ENCODE measurements around the gene C1QTNF2. TPM values are rescaled to one million over a fixed set of nuclear protein-coding genes. Genes with fewer than 3 reads are reported as not detected.

Gene C1QTNF2
- total RNA-seq, 1 experiment from 2014 or later = 0.16 TPM

- Histone ChIP-seq H3K36me3 (ENCODE audit: control insufficient read depth, insufficient read depth, low read length) (no peaks in the 10 kb centered on the region), H3K4me1 (no peaks in the 10 kb centered on the region), H3K9me3 (no peaks in the 10 kb centered on the region), H3K4me3 (ENCODE audit: low read depth, low read length) (no peak overlapping the region), H3K27me3 (replicated peaks; ENCODE audit: control insufficient read depth, insufficient read depth, low read length) (no peaks in the 10 kb centered on the region)
- no peaks in the 10 kb centered on the region for H3K36me3 Mint-ChIP-seq (ENCODE audit: insufficient read depth, unreplicated experiment)
- no peaks in the 10 kb centered on the region for H3K27me3 Mint-ChIP-seq (ENCODE audit: insufficient read depth, unreplicated experiment)
- ChIA-PET CTCF (interaction anchor here (0.6 kb wide), 1 partner anchor 15 kb away, joined by 3 read pairs; no protein-coding TSS in a partner anchor), POLR2A (no interaction called here)
- no TSS peak for BruUV-seq (replicated peaks)
- no peak for DNase-seq
- intact Hi-C loops (cut with micrococcal nuclease; ENCODE audit: unreplicated experiment) = no loop called here
- no peak overlapping the region for H3K4me3 Mint-ChIP-seq (ENCODE audit: unreplicated experiment)
- TF ChIP-seq CTCF (IDR thresholded peaks at IDR 0.05; ENCODE audit: insufficient read depth in 1 of 2, low read depth in 1 of 2, low read length in 1 of 2, severe bottlenecking in 1 of 2, unreplicated experiment in 1 of 2) = peak in 1 of 2 experiments; percentile 5
- H3K9me3 Mint-ChIP-seq (ENCODE audit: unreplicated experiment) = no peaks in the 10 kb centered on the region
- H3K27ac Mint-ChIP-seq (ENCODE audit: unreplicated experiment) = no peak overlapping the region
- no peaks in the 10 kb centered on the region for H3K4me1 Mint-ChIP-seq (ENCODE audit: low read depth, unreplicated experiment)
Measured at GRCh38 chr5:160360310-160360709, 10.1 kb downstream of the C1QTNF2 start.

- no peak overlapping the region for H3K4me3 ChIP-seq (ENCODE audit: low read depth, low read length)
- no peaks in the 10 kb centered on the region for H3K9me3 ChIP-seq
- no peak overlapping the region for H3K27ac Mint-ChIP-seq (ENCODE audit: unreplicated experiment)
- H3K4me1 Mint-ChIP-seq (ENCODE audit: low read depth, unreplicated experiment) = no peaks in the 10 kb centered on the region
- no peaks in the 10 kb centered on the region for H3K27me3 ChIP-seq (replicated peaks; ENCODE audit: control insufficient read depth, insufficient read depth, low read length)
- H3K27me3 Mint-ChIP-seq (ENCODE audit: insufficient read depth, unreplicated experiment) = no peaks in the 10 kb centered on the region
- H3K36me3 Mint-ChIP-seq (ENCODE audit: insufficient read depth, unreplicated experiment) = no peaks in the 10 kb centered on the region
- ChIA-PET CTCF (interaction anchor here (0.6 kb wide), 1 partner anchor 15 kb away, joined by 3 read pairs; no protein-coding TSS in a partner anchor), POLR2A (no interaction called here)
- BruUV-seq (replicated peaks) = no TSS peak
- no peaks in the 10 kb centered on the region for H3K9me3 Mint-ChIP-seq (ENCODE audit: unreplicated experiment)
- H3K4me1 ChIP-seq = no peaks in the 10 kb centered on the region
- no peak for DNase-seq
- H3K36me3 ChIP-seq (ENCODE audit: control insufficient read depth, insufficient read depth, low read length) = no peaks in the 10 kb centered on the region
- H3K4me3 Mint-ChIP-seq (ENCODE audit: unreplicated experiment) = no peak overlapping the region
- TF ChIP-seq CTCF (IDR thresholded peaks at IDR 0.05; ENCODE audit: insufficient read depth in 1 of 2, low read depth in 1 of 2, low read length in 1 of 2, severe bottlenecking in 1 of 2, unreplicated experiment in 1 of 2) = no peak
- intact Hi-C loops (cut with micrococcal nuclease; ENCODE audit: unreplicated experiment) = no loop called here
Measured at GRCh38 chr5:160359816-160360215, 10.6 kb downstream of the C1QTNF2 start.

GRCh38 chr5:160359242-160359641 lies 11.2 kb downstream of the C1QTNF2 start:
- no peaks in the 10 kb centered on the region for H3K9me3 ChIP-seq
- no peak overlapping the region for H3K4me3 ChIP-seq (ENCODE audit: low read depth, low read length)
- intact Hi-C loops (cut with micrococcal nuclease; ENCODE audit: unreplicated experiment) = no loop called here
- no peaks in the 10 kb centered on the region for H3K36me3 ChIP-seq (ENCODE audit: control insufficient read depth, insufficient read depth, low read length)
- POLR2A ChIA-PET = no interaction called here
- BruUV-seq (replicated peaks) = no TSS peak
- H3K27me3 Mint-ChIP-seq (ENCODE audit: insufficient read depth, unreplicated experiment) = no peaks in the 10 kb centered on the region
- no peaks in the 10 kb centered on the region for H3K4me1 ChIP-seq
- no peak for DNase-seq
- H3K27me3 ChIP-seq (replicated peaks; ENCODE audit: control insufficient read depth, insufficient read depth, low read length) = no peaks in the 10 kb centered on the region
- H3K4me1 Mint-ChIP-seq (ENCODE audit: low read depth, unreplicated experiment) = no peaks in the 10 kb centered on the region
- CTCF ChIA-PET = no interaction called here
- TF ChIP-seq CTCF (IDR thresholded peaks at IDR 0.05; ENCODE audit: insufficient read depth in 1 of 2, low read depth in 1 of 2, low read length in 1 of 2, severe bottlenecking in 1 of 2, unreplicated experiment in 1 of 2) = no peak
- H3K27ac Mint-ChIP-seq (ENCODE audit: unreplicated experiment) = no peak overlapping the region
- H3K9me3 Mint-ChIP-seq (ENCODE audit: unreplicated experiment) = no peaks in the 10 kb centered on the region
- H3K36me3 Mint-ChIP-seq (ENCODE audit: insufficient read depth, unreplicated experiment) = no peaks in the 10 kb centered on the region
- H3K4me3 Mint-ChIP-seq (ENCODE audit: unreplicated experiment) = no peak overlapping the region
